Measurements from ENCODE around the gene BICD2.
A peak's percentile ranks its signal among the peaks of the same experiment; 100 is the strongest.
"Not testable (repeated sequence)": the region's sequence is repeated elsewhere in the genome, so short reads cannot be mapped to it uniquely, and the experiment has no call there.

The BICD2 gene

GRCh38 chr9:92764381-92764987, at the start of gene BICD2:
Gene BICD2 (minus strand): TSS chr9:92764833. CDS start chr9:92764744, 89 bp downstream.
- Mint-ChIP-seq H3K4me3 (peak within 1 kb of the TSS; percentile 98), H3K27me3 (peaks cover 3% of the 10 kb centered on the region), H3K36me3 (ENCODE audit: low read depth) (peaks cover 17% of the 10 kb centered on the region), H3K4me1 (ENCODE audit: low read depth) (peaks cover 57% of the 10 kb centered on the region), H3K27ac (peak within 1 kb of the TSS; percentile 91), H3K9me3 (no peaks in the 10 kb centered on the region)
- intact Hi-C loops (cut with micrococcal nuclease), result no loop called here

- H3K36me3 Mint-ChIP-seq (ENCODE audit: low read depth); H3K4me1 Mint-ChIP-seq (ENCODE audit: low read depth); H3K9me3 Mint-ChIP-seq; H3K27ac Mint-ChIP-seq; intact Hi-C loops (cut with micrococcal nuclease): not testable (repeated sequence)
- Mint-ChIP-seq H3K4me3 (peak overlapping the region; percentile 58), H3K27me3 (peaks cover 72% of the 10 kb centered on the region)
These were observed 45.1 kb upstream of the BICD2 start for GRCh38 chr9:92809629-92810326.

- intact Hi-C loops (cut with micrococcal nuclease), result no loop called here
- Mint-ChIP-seq H3K4me3 (peak overlapping the region; percentile 58), H3K27me3 (peaks cover 65% of the 10 kb centered on the region), H3K36me3 (ENCODE audit: low read depth) (no peaks in the 10 kb centered on the region), H3K4me1 (ENCODE audit: low read depth) (peaks cover 8% of the 10 kb centered on the region), H3K9me3 (no peaks in the 10 kb centered on the region), H3K27ac (no peak overlapping the region)
These were observed 44.3 kb upstream of the BICD2 start for GRCh38 chr9:92808726-92809451.

DNA sequence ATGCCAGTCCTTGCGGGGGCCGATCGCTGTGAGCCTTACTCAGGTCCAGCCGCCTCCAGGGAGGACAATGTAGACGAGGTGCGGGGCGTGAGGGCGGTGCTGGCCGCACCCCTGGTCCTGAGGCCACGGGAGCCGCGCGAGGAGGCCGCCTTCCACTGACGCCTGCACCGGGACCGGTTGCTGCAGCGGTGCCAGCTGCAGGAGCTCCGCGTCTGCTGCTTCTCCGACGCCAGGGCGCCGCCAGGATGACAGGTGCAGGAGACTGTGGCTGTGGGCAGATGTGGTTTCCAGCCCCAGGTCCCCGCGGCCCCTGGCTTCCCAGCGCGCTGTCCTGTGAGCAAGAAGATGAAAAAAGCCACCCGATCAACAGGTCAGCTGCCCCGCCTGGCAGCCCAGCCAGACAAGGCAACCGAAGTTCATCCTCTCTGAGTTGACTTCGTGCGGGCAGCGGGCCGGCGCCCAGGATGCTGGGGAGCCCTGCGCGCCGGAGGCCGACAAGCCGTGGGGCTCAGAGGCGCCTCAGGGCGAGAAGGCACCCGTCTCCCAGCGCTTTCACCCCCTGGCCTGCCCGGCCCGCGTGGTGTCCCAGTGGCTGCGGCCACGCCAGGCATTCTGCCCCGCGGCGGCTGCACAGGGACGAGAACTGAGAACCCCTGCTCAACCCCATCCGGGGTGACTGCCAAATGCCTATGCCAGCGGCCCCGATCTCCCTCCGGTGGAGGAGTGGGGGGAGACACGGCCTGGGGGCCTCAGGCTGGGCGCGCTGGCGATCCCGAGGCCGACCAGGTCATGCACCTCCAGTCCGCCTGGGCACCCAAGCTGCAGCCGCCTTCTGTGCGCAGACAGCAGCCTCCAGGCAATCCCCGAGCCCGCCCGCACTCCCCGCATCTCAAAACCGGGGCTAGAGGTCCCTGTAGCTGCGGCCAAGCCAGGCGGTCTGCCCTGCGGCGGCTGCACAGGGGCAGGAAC, 43.4 kb upstream of the BICD2 start:
- intact Hi-C loops (cut with micrococcal nuclease), result no loop called here
- Mint-ChIP-seq H3K9me3 (no peaks in the 10 kb centered on the region), H3K27me3 (peaks cover 60% of the 10 kb centered on the region), H3K36me3 (ENCODE audit: low read depth) (no peaks in the 10 kb centered on the region), H3K4me3 (no peak overlapping the region), H3K4me1 (ENCODE audit: low read depth) (peaks cover 8% of the 10 kb centered on the region), H3K27ac (no peak overlapping the region)

DNA sequence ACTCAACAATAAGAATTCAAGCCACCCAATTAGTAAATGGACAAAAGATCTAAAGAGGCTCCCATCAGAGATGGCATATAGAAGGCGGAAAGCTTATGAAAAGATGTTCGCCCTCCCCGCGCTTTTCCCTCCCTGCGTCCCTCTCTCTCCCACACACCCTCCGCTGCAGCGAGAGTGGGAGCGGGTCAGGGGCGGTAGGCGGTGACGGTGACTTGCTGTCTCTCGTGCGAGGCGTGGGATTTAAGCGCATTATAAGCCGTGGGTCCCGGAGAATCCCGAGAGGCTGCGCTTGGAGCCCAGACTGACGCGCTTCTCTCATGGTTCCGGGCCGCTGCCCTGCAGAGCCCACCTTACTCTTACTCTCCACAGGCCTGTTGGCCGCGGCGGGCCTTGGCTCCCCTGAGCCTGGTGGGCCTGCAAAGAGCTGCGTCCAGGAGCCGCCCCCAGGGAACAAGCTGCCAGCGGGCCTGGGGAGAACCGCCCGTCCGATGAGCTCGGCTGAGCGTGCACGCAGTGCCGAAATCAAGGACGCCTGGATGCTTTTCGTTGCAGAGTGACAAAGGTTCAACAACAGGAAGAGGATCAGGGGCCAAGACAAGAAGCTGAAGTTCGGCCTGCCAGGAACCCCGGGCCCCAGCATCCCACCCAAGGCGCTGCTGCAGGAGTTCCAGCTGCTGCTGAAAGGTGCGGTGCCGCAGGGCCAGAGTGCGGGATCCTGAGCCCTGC, 42.6 kb upstream of the BICD2 start:
- Mint-ChIP-seq H3K4me3 (no peak overlapping the region), H3K27me3 (peaks cover 55% of the 10 kb centered on the region), H3K27ac (no peak overlapping the region), H3K4me1 (ENCODE audit: low read depth) (peaks cover 8% of the 10 kb centered on the region), H3K36me3 (ENCODE audit: low read depth) (no peaks in the 10 kb centered on the region), H3K9me3 (no peaks in the 10 kb centered on the region)
- intact Hi-C loops (cut with micrococcal nuclease), result no loop called here

DNA sequence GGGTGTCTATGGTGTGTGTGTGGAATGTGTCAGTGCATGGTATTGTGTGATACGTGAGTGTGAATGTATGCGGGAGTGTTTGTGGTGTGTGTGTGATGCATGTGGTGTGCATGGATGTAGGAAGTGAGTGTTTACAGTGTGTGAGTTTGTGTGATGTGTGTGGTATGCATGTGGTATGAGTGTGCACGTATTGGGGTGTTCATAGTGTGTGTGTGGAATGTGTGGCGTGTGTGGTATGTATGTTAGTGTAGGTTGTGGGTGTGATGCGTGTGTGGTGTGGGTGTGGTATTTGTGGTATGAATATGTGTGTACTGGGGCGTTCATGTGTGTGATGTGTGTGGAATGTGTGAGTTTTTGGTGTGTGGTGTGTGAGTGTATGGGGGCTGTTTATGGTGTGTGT, 40.1 kb upstream of the BICD2 start:
- H3K4me1 Mint-ChIP-seq (ENCODE audit: low read depth), result peaks cover 8% of the 10 kb centered on the region
- H3K36me3 Mint-ChIP-seq (ENCODE audit: low read depth), result no peaks in the 10 kb centered on the region
- intact Hi-C loops (cut with micrococcal nuclease), result no loop called here
- no peaks in the 10 kb centered on the region for H3K9me3 Mint-ChIP-seq
- H3K27ac Mint-ChIP-seq, result no peak overlapping the region
- H3K27me3 Mint-ChIP-seq, result peaks cover 42% of the 10 kb centered on the region
- H3K4me3 Mint-ChIP-seq, result no peak overlapping the region

DNA sequence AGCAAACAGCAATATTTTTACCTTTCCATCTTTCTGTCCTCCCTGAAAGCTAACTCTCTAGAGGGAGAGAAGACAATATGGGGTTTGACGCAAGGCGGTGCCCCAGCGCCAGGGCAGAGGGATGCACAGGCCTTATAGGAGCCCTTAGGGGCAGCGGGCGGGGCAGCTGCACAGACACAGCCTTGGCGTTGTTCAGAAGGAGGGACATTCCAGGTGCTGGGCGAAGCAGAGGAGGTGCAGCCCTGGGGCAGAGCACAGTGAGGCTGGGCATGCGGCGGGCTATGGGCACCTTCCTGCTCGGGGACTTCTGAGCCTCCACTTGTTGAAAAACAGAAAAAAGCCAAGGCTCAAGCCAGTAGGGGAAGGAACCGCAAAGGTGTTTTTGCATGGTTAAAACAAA, 33.7 kb upstream of the BICD2 start:
- H3K27me3 Mint-ChIP-seq, result peaks cover 30% of the 10 kb centered on the region
- H3K27ac Mint-ChIP-seq, result no peak overlapping the region
- no peaks in the 10 kb centered on the region for H3K4me1 Mint-ChIP-seq (ENCODE audit: low read depth)
- H3K9me3 Mint-ChIP-seq, result no peaks in the 10 kb centered on the region
- H3K36me3 Mint-ChIP-seq (ENCODE audit: low read depth), result no peaks in the 10 kb centered on the region
- intact Hi-C loops (cut with micrococcal nuclease), result no loop called here
- no peak overlapping the region for H3K4me3 Mint-ChIP-seq

- H3K4me3 Mint-ChIP-seq; H3K27ac Mint-ChIP-seq; H3K36me3 Mint-ChIP-seq (ENCODE audit: low read depth); intact Hi-C loops (cut with micrococcal nuclease); H3K9me3 Mint-ChIP-seq; H3K4me1 Mint-ChIP-seq (ENCODE audit: low read depth): not testable (repeated sequence)
- peaks cover 33% of the 10 kb centered on the region for H3K27me3 Mint-ChIP-seq
These were observed 31.7 kb upstream of the BICD2 start for GRCh38 chr9:92796337-92796804.

- intact Hi-C loops (cut with micrococcal nuclease), result no loop called here
- Mint-ChIP-seq H3K9me3 (no peaks in the 10 kb centered on the region), H3K36me3 (ENCODE audit: low read depth) (no peaks in the 10 kb centered on the region), H3K4me3 (no peak overlapping the region), H3K27me3 (peaks cover 33% of the 10 kb centered on the region), H3K4me1 (ENCODE audit: low read depth) (peaks cover 4% of the 10 kb centered on the region), H3K27ac (no peak overlapping the region)
These were observed 31.1 kb upstream of the BICD2 start for GRCh38 chr9:92795598-92796336.

GRCh38 chr9:92795000-92795399, 30.4 kb upstream of the BICD2 start:
- H3K4me3 Mint-ChIP-seq, result no peak overlapping the region
- peaks cover 30% of the 10 kb centered on the region for H3K27me3 Mint-ChIP-seq
- intact Hi-C loops (cut with micrococcal nuclease), result no loop called here
- H3K4me1 Mint-ChIP-seq (ENCODE audit: low read depth), result peaks cover 8% of the 10 kb centered on the region
- H3K36me3 Mint-ChIP-seq (ENCODE audit: low read depth), result no peaks in the 10 kb centered on the region
- H3K9me3 Mint-ChIP-seq, result no peaks in the 10 kb centered on the region
- no peak overlapping the region for H3K27ac Mint-ChIP-seq

DNA sequence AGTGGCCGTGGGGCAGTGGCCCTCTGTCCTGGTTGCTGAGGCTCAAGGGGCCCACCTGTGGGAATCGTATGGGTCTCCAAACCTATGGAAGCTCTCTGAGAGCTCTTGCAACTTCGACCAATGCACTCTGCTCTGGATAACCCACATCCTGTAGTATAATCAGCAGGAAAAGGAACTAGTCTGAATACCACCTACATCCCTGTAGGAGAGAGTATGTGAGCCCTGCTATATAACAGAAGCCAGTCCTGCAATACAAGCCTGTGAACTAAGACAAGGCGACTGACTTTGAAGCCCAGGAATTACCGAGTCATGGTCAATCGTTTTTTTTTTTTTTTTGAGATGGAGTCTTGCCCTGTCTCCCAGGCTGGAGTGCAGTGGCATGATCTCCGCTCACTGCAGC, 29.8 kb upstream of the BICD2 start:
- Mint-ChIP-seq H3K27me3 (peaks cover 28% of the 10 kb centered on the region), H3K27ac (no peak overlapping the region), H3K4me3 (no peak overlapping the region), H3K9me3 (no peaks in the 10 kb centered on the region), H3K36me3 (ENCODE audit: low read depth) (no peaks in the 10 kb centered on the region), H3K4me1 (ENCODE audit: low read depth) (peaks cover 8% of the 10 kb centered on the region)
- intact Hi-C loops (cut with micrococcal nuclease), result no loop called here

- peaks cover 8% of the 10 kb centered on the region for H3K4me1 Mint-ChIP-seq (ENCODE audit: low read depth)
- intact Hi-C loops (cut with micrococcal nuclease), result loop anchor here (1.0 kb wide), 2 partner anchors 26 to 75 kb away; no protein-coding TSS in a partner anchor
- no peak overlapping the region for H3K4me3 Mint-ChIP-seq
- no peaks in the 10 kb centered on the region for H3K9me3 Mint-ChIP-seq
- no peak overlapping the region for H3K27ac Mint-ChIP-seq
- peaks cover 3% of the 10 kb centered on the region for H3K27me3 Mint-ChIP-seq
- H3K36me3 Mint-ChIP-seq (ENCODE audit: low read depth), result no peaks in the 10 kb centered on the region
These were observed 26.2 kb upstream of the BICD2 start for GRCh38 chr9:92790542-92791527.
